Measurements from ENCODE around the gene SPRED2.

Gene SPRED2

GRCh38 chr2:65432227-65433190 is at the start of gene SPRED2:
Gene SPRED2 (minus strand): TSS chr2:65432599. CDS start chr2:65431987, 612 bp downstream.
- peak; percentile 75 to 79 for DNase-seq

- no peak for DNase-seq
Observed at GRCh38 chr2:65481961-65482360, 49.6 kb upstream of the SPRED2 start.

- no peak for DNase-seq
Observed at GRCh38 chr2:65479524-65479923, 47.1 kb upstream of the SPRED2 start.

GRCh38 chr2:65478498-65479135 is 46.2 kb upstream of the SPRED2 start:
- DNase-seq: no peak

- DNase-seq: no peak
Observed at GRCh38 chr2:65477590-65477989, 45.2 kb upstream of the SPRED2 start.

GRCh38 chr2:65476778-65477177 is 44.4 kb upstream of the SPRED2 start:
- no peak for DNase-seq

- no peak for DNase-seq
Observed at GRCh38 chr2:65475000-65475399, 42.6 kb upstream of the SPRED2 start.

- DNase-seq: no peak
Observed at GRCh38 chr2:65473045-65473444, 40.6 kb upstream of the SPRED2 start.

GRCh38 chr2:65471409-65471808 is 39.0 kb upstream of the SPRED2 start:
- DNase-seq: no peak

- no peak for DNase-seq
Observed at GRCh38 chr2:65466551-65466950, 34.2 kb upstream of the SPRED2 start.

- no peak for DNase-seq
Observed at GRCh38 chr2:65465857-65466256, 33.5 kb upstream of the SPRED2 start.

GRCh38 chr2:65465124-65465523 is 32.7 kb upstream of the SPRED2 start:
- no peak for DNase-seq

- DNase-seq: no peak
Observed at GRCh38 chr2:65464604-65465003, 32.2 kb upstream of the SPRED2 start.

- DNase-seq: no peak
Observed at GRCh38 chr2:65458999-65459398, 26.6 kb upstream of the SPRED2 start.

- DNase-seq: no peak
Observed at GRCh38 chr2:65456886-65457285, 24.5 kb upstream of the SPRED2 start.

GRCh38 chr2:65456064-65456463 is 23.7 kb upstream of the SPRED2 start:
- DNase-seq: no peak

- DNase-seq: no peak
Observed at GRCh38 chr2:65453916-65454315, 21.5 kb upstream of the SPRED2 start.

- DNase-seq: no peak
Observed at GRCh38 chr2:65452150-65452895, 19.9 kb upstream of the SPRED2 start.

- no peak for DNase-seq
Observed at GRCh38 chr2:65450810-65451209, 18.4 kb upstream of the SPRED2 start.

- no peak for DNase-seq
Observed at GRCh38 chr2:65450393-65450792, 18.0 kb upstream of the SPRED2 start.

GRCh38 chr2:65443509-65444186 is 11.2 kb upstream of the SPRED2 start:
- no peak for DNase-seq

- no peak for DNase-seq
Observed at GRCh38 chr2:65442420-65443020, 10.1 kb upstream of the SPRED2 start.

Data from activated T-cell treated with anti-CD3 and anti-CD28 coated beads, Interleukin-2, amount 50 U/mL, for 48 hours (primary cell).